Measurements from ENCODE around the gene PARD3.

Gene PARD3

DNA sequence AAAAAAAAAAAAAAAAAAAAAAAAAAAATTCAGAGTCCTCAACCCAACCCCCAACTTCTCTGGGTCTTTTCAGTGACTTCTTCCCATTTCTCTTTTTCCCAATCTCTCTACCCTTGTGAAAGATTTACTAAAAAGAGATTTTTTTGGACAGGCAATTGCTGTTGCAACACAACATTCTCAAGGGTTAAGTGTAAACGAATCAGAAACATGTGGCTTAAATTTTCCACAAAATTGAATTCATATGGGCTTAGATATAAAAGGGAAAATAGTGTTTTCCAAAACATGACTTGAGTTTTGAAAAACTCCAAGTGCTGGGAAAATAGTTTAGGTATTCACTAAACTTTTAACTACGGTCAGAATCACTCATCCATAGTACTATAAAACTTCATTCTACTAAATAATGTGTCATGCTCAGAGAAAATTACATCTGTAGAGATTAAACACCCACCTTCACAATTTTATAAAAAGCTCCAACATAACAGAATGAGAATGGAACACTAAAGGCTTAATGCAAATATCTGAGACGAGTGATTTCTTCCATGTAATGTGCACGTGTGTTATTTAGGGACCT is 643.1 kb downstream of the PARD3 start:
- FAIRE-seq: peak; percentile 99

GRCh38 chr10:34169677-34170076 is 645.4 kb downstream of the PARD3 start:
- no peak for FAIRE-seq

DNA sequence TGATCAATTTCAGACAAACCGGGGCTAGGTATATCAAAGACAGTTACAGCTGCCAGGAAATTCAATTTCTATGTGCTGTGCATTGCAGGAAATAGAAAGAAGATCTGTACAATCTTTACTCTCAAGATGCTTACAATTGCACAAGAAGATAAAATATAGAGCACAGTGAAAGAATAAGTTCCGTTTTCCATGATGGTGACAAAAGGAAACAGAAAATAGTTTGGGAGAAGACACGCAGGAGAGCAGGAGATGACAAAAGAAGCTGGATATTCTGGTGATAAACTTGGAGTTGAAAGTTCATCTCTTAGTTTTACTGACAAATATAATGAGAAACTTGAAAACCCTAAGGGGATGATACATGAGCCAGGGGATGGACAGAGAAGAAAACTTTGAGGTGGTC is 646.0 kb downstream of the PARD3 start:
- FAIRE-seq: no peak

DNA sequence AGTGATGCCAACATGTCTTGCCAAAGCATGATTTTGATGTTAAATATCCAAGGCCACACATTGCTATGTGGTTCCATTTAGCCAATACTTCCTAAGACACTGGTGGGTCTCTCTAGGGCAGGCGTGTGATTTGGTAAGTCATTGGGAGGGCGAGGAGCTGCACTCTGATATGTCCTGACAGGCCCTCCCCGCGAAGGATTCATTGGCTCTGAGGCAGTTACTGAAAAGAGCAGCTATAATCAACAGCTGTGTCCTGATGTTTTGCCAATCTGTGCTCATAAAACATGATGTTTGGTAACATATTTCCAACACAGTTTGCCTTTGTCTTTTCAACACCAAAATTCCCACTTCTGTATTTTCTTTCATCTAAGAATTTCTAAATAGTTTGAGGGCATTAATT is 646.7 kb downstream of the PARD3 start:
- no peak for FAIRE-seq

- no peak for FAIRE-seq
Measured at GRCh38 chr10:34166823-34167222, 648.3 kb downstream of the PARD3 start.

DNA sequence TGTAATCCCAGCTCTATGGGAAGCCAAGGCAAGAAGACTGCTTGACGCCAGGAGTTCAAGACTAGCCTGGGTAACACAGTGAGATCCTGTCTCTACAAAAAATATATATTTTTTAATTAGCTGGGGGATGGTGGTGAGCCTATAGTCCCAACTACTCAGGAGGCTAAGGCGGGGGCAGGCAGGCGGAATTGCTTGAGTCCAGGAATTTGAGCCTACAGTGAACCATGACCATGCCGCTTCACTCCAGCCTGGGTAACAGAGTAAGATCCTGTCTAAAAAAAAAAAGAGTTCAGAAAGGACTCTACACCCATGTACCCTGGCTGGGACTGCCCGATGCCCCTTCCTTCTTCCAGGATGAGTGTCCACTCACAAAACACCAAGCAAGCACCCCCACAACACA is 648.7 kb downstream of the PARD3 start:
- FAIRE-seq: no peak

DNA sequence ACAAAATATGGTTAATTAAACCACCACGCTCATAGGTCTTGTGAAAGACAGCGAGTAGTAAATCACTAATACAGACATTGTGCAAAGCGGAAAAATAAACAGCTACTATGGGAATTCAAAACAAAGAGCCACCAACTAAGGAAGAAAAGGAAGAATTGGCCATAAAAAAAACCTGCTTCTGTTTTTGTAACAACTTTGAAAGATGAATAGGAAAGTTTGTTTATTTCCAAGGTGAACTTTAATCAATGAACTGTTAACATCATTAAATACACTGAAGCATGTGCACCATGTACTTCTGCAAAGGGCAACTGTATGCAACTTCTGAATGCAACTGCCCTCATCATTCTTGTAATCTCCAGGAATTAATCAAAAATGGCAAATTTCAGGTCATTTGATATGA is 651.1 kb downstream of the PARD3 start:
- FAIRE-seq: no peak

DNA sequence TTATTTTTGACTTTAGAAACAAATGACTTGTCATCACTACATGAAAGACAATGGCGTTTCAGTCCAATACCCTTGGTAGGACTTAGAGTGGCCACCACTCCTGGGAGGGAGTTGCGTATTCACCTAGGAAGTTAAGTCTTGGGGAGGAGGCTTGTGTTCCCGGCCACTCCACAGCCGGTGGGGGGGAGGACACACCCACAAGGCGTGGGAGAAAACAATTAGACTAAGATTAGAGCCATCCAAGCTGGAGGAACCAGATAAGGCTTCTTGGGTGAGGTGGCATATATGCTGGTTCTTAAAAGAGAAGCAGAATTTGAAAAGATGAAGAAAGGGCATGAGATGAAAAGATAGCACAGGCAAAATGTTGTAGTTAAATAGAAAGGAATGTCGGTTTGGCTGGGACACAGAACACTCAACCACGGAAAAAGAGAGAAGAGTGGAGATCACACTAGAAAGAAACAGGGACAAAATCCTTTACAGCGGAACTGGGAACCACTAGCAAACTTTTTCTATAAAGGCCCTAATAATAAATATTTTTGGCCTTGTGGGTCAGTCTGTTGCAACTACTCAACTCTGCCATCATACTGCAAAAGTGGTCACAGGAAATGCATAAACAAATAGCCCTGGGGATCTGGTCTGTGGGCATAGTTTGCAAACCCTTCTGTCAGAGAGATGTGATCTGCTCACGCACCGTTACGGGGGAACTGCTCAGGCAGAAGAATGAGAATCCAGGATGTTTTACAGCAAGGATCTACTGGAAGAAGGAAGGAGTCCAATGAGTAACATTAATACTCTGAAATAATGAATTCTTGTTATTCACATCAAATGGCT is 651.8 kb downstream of the PARD3 start:
- FAIRE-seq: no peak

DNA sequence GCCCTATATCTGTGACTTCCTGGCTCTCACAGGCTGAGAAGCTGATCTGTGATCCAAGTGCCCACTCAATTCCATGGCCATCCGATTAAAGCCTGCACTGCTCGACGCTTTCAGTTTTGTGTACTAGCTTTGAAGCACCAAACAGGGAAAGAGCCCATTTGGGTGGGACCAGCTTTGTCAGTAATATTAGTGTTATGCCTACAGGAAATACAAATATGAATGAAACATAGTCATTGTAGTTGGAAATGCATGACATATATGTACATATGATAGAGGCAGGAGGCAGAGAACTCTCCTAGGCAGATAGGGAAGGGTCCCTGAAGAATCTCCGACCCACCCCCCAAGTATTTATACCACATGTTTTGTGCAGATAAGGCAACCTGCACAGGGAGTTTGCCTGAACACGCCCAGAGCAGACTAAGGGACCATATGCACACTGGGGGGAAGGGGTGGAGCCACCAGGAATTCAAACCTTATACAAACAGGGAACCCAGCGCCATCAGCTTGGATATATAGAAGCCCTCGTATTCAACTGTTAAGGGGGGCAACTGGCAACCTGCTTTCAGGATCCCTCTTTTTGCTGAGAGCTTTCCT is 653.2 kb downstream of the PARD3 start:
- FAIRE-seq: no peak

DNA sequence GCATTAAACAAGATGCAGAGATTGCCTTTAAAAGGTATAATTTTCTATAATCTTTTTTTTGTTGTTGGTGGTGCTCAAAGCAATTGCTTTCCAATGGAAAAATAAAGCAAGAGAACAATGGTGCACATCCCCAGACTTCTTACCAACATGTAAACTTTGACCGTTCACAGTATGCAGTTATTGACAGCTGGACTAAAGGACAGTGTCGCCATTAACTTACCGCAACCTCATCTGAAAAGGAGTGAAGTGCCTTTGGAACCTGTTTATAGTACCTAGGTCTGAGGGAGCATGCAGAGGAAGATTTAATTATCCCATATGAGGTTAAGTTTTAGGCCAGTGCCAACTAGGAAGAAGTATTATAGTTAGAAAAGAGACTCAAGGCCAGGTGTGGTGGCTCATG is 654.5 kb downstream of the PARD3 start:
- no peak for FAIRE-seq

DNA sequence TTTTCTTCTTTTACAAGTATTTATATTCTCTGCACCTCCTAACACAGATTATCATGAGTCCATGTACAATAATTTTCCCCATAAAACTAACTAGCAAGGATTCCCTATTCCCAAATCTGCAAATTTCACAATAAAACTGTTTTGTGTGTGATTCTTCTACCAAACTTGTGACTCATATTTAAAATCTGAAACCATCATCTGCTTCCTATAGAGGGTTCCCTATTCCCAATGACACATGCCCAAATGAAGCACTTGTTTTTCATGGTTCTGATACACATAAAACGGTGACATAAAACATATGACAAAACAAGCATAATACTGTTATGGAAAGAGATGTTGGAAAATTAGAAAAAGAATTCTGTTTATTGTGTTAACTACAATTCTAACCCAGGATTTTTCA is 657.6 kb downstream of the PARD3 start:
- peak; percentile 83 for FAIRE-seq

DNA sequence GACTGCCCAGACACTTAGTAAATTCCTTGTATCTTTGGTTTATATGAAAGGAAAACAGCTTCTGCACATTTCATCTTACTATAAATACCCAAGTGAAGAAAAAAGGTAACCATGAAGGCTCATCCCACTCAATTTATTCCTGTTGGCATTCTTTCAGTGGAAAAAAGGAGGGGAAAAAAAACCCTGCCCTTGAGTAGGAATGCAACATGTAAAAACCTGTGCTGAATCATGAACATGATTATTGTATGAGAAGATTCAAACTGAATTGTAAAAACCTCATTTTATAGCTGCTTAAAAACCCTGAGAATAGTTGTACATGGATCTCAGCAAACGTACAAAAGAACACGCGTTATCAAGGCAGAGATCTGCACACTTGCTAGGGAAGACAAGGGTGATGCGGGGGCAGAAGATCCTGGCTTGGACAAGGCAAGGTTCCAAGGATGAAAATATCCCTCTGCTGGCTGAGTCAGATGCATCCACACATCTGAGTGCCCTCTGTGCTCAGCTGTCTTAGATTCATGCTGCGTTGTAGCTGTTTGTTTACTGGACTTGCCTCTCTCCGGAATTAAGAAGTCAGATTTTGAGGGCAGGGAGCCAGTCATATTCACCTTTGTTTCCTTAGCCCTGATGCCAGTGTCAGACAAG is 658.2 kb downstream of the PARD3 start:
- FAIRE-seq: peak; percentile 31

DNA sequence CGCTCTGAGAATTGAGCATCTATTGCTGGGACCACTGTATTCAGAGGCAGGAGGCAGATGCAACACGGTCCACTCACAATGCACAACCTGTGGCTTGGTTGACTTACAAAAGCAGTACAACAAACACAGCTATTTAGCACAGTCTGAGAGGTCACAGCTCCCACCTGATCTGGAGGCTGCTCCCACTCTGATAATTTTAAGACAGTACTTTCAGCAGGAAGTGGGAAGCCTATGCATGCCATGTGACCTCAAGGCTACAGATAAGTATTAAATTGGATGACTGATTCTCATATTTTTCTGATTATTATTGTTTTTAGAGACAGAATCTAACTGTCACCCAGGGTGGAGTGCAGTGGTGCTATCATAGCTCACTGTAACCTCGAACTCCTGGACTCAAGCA is 659.3 kb downstream of the PARD3 start:
- no peak for FAIRE-seq

DNA sequence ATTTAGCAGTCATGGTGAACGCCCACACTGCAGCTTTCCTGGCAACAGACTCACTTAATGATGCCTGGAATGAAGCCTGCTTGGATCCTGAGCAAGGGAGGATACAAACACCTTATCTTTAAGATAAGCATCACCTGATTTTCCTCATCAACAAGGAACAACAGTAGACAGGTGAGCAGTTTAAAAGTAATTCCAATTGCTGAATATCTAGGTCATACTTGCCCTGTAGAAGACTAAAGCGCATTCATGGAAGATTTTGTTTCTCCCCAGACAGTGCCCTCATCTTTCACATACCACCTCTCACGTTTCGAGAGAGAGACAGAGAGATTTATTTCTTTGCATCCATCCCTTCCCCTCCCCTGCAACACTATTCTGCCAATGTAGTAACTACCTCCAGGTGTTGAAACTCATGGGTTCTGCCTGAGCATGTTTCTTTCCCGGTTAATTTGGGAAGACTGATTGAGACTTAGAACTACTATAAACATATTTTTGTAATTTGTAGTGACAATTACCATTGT is 660.7 kb downstream of the PARD3 start:
- no peak for FAIRE-seq

DNA sequence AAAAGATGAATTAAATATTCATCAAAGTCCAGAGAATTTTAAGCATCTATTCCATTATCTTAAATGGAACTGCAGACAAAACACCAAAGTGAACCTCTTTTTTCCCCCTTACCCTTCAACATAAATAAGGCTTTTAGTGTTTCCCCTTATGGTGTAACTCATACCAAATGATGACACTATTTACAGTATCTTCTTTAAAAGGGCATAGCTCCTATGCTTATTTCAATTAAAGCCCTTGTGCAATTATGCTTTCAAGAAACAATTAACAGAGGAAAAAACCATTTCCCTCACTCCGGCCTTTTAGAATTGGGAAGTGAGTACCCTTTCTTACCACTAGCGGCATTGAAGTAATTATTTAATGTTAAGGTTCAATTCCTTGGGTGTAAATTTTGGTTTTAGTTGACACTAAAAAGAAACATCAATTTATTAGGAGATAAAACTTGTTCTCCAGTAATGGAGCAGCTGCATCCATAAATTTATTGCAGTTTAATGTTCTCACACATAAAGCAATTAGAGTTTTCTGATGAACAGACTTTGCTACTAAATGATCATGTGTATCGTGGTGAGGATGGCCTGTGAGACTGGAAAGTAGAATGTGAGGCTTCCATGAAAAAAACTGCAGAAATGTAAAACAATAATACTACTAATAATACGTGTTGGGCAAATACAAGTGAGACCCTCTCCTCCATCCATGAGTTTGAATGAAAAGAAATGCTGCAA is 661.3 kb downstream of the PARD3 start:
- peak; percentile 97 for FAIRE-seq

GRCh38 chr10:34152434-34152833 is 662.7 kb downstream of the PARD3 start:
- no peak for FAIRE-seq

- no peak for FAIRE-seq
Measured at GRCh38 chr10:34151931-34152330, 663.2 kb downstream of the PARD3 start.

- FAIRE-seq: no peak
Measured at GRCh38 chr10:34151481-34151880, 663.6 kb downstream of the PARD3 start.

DNA sequence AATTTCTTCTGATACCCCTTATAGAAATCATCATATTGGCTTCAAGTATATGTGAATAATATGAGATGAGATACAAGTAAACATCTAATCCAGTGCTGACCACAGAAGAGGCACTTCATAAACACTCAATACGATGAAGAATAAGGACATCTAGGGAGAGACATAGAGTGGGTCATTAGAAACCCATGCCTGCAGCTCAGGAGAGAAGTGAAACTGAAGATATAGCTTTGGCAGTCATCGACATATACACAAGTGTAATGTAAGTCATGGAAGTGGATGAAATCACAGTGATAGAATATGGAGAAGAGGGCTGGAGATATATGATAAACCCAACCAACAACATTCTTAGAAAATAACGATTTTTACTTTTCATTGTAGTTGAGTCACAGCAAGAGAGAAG is 665.0 kb downstream of the PARD3 start:
- no peak for FAIRE-seq

GRCh38 chr10:34148305-34148657 is 666.8 kb downstream of the PARD3 start:
- FAIRE-seq: no peak

DNA sequence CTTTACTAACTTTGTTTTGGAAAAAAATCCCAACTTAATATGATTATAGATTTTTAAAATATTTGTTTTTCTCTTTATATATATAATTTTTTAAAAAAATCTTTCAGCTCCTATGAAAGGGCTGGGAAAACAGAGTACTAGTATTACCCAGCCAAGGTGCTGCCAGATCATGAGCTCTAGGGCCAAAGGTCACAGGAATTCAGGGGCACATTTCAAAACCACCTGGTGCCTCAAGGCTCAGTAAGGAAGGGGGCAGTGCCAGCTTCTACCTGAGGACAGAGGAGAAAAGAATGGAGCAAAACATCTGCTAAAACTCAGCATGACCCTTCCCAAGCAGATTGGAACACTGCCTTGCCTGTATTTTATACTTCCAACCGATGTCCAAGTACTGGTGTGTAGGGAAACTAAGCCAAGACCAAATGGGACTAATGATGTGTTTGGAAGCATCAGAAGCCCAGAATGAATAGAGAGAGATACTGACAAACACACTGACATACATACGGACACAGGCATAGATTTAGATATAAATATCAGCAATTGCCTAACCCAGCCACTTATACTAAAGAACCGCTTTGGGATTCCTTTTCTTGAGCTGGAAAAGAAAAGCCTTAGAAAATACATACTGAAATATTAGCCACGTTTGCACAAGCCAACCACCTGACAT is 667.3 kb downstream of the PARD3 start:
- FAIRE-seq: no peak

- FAIRE-seq: peak; percentile 99
Measured at GRCh38 chr10:34145715-34146114, 669.4 kb downstream of the PARD3 start.
